Natural killer cell (primary cell): Measurements from ENCODE around the gene HMGA1. TPM values are rescaled to one million over a fixed set of nuclear protein-coding genes. Genes with fewer than 3 reads are reported as not detected.

Experiments used
- ATAC-seq, 3 donors: fragments of 150-1000 bp in 2 of 3; fragments of 200-7000 bp in 1 of 3; cut with Tn5 transposase; 1 replicate in 1 of 3; 2 replicates in 2 of 3; pipeline ENCODE4 v1.10.0; 2021; ENCODE audit warnings: mild to moderate bottlenecking in 2 of 3, moderate library complexity in 2 of 3
- DNase-seq, 2 donors: peaks; one replicate each; pipeline versions ENCODE4 v3.0.0 to v3.0.0-alpha.2; 2013 to 2021; ENCODE audit warnings: mixed read lengths in 1 of 2
- H3K27ac ChIP-seq: one replicate; pipeline ENCODE4 v1.5.1; 2013; ENCODE audit warnings: mild to moderate bottlenecking, low read length
- H3K27me3 ChIP-seq: one replicate; pipeline ENCODE4 v1.6.1; 2013; ENCODE audit warnings: low read length; ENCODE audit not compliant: control insufficient read depth, insufficient read depth
- H3K36me3 ChIP-seq: one replicate; pipeline ENCODE4 v1.6.1; 2013; ENCODE audit warnings: low read length; ENCODE audit not compliant: control insufficient read depth, insufficient read depth
- H3K4me1 ChIP-seq: one replicate; pipeline ENCODE4 v1.6.1; 2013; ENCODE audit warnings: low read length; ENCODE audit not compliant: control insufficient read depth, insufficient read depth
- H3K4me3 ChIP-seq: one replicate; pipeline ENCODE4 v1.5.1; 2013; ENCODE audit warnings: low read length
- H3K9me3 ChIP-seq: one replicate; pipeline ENCODE4 v1.6.1; 2013; ENCODE audit warnings: low read length; ENCODE audit not compliant: control insufficient read depth, insufficient read depth
- H3K27ac Mint-ChIP-seq, 2 donors: one replicate each; pipeline ENCODE4 v1.8.0; 2022; ENCODE audit warnings: mild to moderate bottlenecking in 2 of 2, mixed read lengths in 2 of 2, moderate library complexity in 1 of 2
- H3K27me3 Mint-ChIP-seq, 2 donors: one replicate each; pipeline ENCODE4 v1.8.0; 2022; ENCODE audit warnings: low read depth in 2 of 2, mixed read lengths in 2 of 2
- H3K36me3 Mint-ChIP-seq: one replicate; pipeline ENCODE4 v1.8.0; 2022; ENCODE audit warnings: mixed read lengths
- H3K4me1 Mint-ChIP-seq, 2 donors: one replicate each; pipeline ENCODE4 v1.8.0; 2022; ENCODE audit warnings: mixed read lengths in 2 of 2
- H3K4me3 Mint-ChIP-seq: one replicate; pipeline ENCODE4 v1.8.0; 2022; ENCODE audit warnings: mild to moderate bottlenecking, moderate library complexity, mixed read lengths
- H3K9me3 Mint-ChIP-seq, 2 donors: one replicate each; pipeline ENCODE4 v1.8.0; 2022; ENCODE audit warnings: mixed read lengths in 2 of 2
- WGBS: methylation state at CpG from one replicate; pipeline ENCODE4 v1.1.7; 2013; ENCODE audit warnings: missing lambda C conversion rate; ENCODE audit not compliant: insufficient coverage; 5-methylcytosine and 5-hydroxymethylcytosine counted together
- intact Hi-C: fragments of 100-400 bp; cut with micrococcal nuclease; formaldehyde crosslinking; loops from one replicate; pipeline ENCODE4 v1.14.2; 2022
- total RNA-seq, 4 donors: library from RNA; stranded (reverse); fragments of 120-200 nt in 1 of 4; gene quantifications; one replicate each; pipeline versions ENCODE4 v1.2.3 to v1.2.4, GENCODE V29; 2013 to 2022
- TF ChIP-seq, protein P1 (sequence below): fragments of 200-600 bp; IDR thresholded peaks from one replicate; pipeline ENCODE4 v1.8.0; 2022; ENCODE audit warnings: antibody characterized with exemption

The HMGA1 gene
- total RNA-seq, 3 donors from 2014 or later (not counting 1 experiment from before 2014, with no cell fraction given) = 63.1 to 84.2 (median 77.3) TPM

DNA sequence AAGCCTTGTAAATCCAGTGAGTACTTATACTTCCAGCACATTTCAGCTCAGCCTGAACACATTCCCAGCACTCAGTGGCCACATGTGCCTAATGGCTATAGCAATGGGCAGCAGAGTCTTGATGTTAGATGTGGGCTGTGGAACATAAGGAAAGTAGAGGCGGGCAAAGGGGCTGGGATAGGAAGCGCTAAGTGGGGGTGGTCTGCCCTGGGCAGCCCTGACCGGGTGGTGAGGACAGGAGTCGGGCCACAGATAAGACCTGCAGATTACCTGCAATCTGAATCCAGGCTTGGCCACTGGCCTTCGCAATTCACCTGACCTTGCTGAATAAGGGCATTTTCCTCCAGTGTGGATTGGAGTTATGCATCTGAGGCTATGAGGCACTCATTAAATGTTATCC is 11.1 kb upstream of the HMGA1 start:
- ATAC-seq (no peak), DNase-seq (no peak)
- H3K27me3 Mint-ChIP-seq = no peaks in the 10 kb centered on the region
- Histone ChIP-seq H3K9me3 (no peaks in the 10 kb centered on the region), H3K4me1 (peaks cover 28% of the 10 kb centered on the region), H3K27me3 (no peaks in the 10 kb centered on the region), H3K4me3 (no peak overlapping the region), H3K36me3 (no peaks in the 10 kb centered on the region), H3K27ac (no peak overlapping the region)
- no peaks in the 10 kb centered on the region for H3K36me3 Mint-ChIP-seq
- peak overlapping the region; percentile 78 to 94 for H3K27ac Mint-ChIP-seq
- WGBS = over 99% methylated on average over 5 of the region's 5 CpGs
- no peaks in the 10 kb centered on the region for H3K9me3 Mint-ChIP-seq
- intact Hi-C loops = no loop called here
- TF ChIP-seq, protein P1, sequence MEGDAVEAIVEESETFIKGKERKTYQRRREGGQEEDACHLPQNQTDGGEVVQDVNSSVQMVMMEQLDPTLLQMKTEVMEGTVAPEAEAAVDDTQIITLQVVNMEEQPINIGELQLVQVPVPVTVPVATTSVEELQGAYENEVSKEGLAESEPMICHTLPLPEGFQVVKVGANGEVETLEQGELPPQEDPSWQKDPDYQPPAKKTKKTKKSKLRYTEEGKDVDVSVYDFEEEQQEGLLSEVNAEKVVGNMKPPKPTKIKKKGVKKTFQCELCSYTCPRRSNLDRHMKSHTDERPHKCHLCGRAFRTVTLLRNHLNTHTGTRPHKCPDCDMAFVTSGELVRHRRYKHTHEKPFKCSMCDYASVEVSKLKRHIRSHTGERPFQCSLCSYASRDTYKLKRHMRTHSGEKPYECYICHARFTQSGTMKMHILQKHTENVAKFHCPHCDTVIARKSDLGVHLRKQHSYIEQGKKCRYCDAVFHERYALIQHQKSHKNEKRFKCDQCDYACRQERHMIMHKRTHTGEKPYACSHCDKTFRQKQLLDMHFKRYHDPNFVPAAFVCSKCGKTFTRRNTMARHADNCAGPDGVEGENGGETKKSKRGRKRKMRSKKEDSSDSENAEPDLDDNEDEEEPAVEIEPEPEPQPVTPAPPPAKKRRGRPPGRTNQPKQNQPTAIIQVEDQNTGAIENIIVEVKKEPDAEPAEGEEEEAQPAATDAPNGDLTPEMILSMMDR = no peak
- H3K4me3 Mint-ChIP-seq = peak overlapping the region; percentile 25
- H3K4me1 Mint-ChIP-seq = peaks cover 6% of the 10 kb centered on the region in 2 donors

DNA sequence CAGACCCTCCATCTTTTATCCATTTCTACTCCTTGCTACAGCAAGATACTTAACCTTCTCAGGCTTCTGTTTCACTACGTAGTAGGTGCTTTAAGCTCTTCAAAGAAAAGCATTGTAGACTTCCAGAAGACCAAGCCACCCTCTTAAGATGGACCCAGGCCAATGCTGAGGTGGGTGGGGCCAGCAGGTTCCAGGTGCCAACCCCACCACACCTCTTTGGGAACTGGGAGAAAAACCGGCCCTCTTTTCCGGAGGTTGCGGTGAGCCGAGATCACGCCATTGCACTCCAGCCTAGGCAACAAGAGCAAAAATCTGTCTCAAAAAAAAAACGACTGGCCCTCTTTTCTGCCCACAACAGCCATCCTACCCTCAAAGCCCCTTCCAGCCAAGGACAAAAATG is 10.6 kb upstream of the HMGA1 start:
- no peaks in the 10 kb centered on the region for H3K27me3 Mint-ChIP-seq
- peak overlapping the region; percentile 25 for H3K4me3 Mint-ChIP-seq
- H3K9me3 ChIP-seq = no peaks in the 10 kb centered on the region
- no peak for DNase-seq
- H3K36me3 Mint-ChIP-seq = no peaks in the 10 kb centered on the region
- peak overlapping the region in 1 of 2 donors; percentile 94 for H3K27ac Mint-ChIP-seq
- peaks cover 6% of the 10 kb centered on the region in 2 donors for H3K4me1 Mint-ChIP-seq
- WGBS = 84% methylated on average over 7 of the region's 7 CpGs
- H3K4me3 ChIP-seq = no peak overlapping the region
- no peak for ATAC-seq
- H3K9me3 Mint-ChIP-seq = no peaks in the 10 kb centered on the region
- no peaks in the 10 kb centered on the region for H3K36me3 ChIP-seq
- TF ChIP-seq, protein P1 = no peak
- H3K4me1 ChIP-seq = peaks cover 28% of the 10 kb centered on the region
- intact Hi-C loops = no loop called here
- H3K27ac ChIP-seq = no peak overlapping the region
- H3K27me3 ChIP-seq = no peaks in the 10 kb centered on the region

DNA sequence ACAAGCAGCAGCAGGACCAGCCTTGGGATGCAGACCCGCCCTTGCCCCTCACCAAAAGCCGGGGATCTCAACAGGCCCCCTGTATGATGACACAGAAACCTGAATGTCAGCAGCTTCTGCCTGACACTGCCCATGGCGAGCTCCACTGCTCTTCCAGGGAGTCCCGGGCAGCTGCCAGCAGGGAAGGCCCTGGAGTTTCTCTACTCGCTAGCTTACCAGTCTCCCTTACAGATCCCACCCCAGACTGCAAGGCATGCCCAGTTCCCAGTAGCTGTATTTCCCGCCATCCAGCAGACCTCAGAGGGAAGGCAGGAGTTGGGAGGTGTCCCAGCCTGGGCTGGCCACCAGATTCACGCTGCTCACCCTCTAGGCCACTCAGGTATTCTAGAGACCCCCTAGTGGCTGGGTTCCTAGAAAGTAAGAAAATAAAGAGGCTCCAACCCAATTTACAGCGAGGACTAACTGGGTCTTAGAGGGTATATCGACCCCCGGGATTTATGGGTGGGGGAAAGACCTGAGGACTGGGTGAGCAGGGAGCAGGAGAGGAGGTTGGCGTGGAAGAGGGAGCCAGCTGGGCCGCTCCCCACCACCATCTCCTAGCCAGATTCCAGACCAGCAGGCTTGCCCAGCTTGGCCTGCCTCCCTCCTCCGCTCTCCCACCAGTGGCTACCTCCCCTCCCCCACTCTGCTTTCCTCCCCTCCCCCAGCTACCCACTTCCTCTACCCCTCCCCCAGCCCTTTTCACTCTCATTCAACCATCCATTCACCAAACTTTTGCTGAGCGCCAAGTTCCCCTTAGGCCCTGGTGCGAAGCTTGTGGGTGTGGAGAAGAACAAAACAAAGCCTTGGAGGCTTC is 9.7 kb upstream of the HMGA1 start:
- peak overlapping the region in 1 of 2 donors; percentile 94 for H3K27ac Mint-ChIP-seq
- no peak overlapping the region for H3K4me3 Mint-ChIP-seq
- ATAC-seq (no peak), DNase-seq (peak in 1 of 2 donors; percentile 17)
- no peaks in the 10 kb centered on the region for H3K27me3 Mint-ChIP-seq
- WGBS = 86% methylated on average over 15 of the region's 15 CpGs
- no peaks in the 10 kb centered on the region for H3K9me3 Mint-ChIP-seq
- Histone ChIP-seq H3K36me3 (no peaks in the 10 kb centered on the region), H3K27me3 (no peaks in the 10 kb centered on the region), H3K9me3 (no peaks in the 10 kb centered on the region), H3K4me3 (no peak overlapping the region), H3K4me1 (peaks cover 28% of the 10 kb centered on the region), H3K27ac (peak overlapping the region; percentile 35)
- TF ChIP-seq, protein P1 = no peak
- peaks cover 6% of the 10 kb centered on the region in 2 donors for H3K4me1 Mint-ChIP-seq
- intact Hi-C loops = no loop called here
- no peaks in the 10 kb centered on the region for H3K36me3 Mint-ChIP-seq
